ENCODE measurements around the gene EIF4G1. TPM values are rescaled to one million over a fixed set of nuclear protein-coding genes. Genes with fewer than 3 reads are reported as not detected.

Gene EIF4G1
- total and polyA plus RNA-seq, 9 donors: 72.4 to 295 (median 206) TPM

- WGBS, 3 donors: 4 to 9% (median 5%) methylated on average over 6 of the region's 6 CpGs
- Histone ChIP-seq H3K27ac (peak overlapping the region; percentile 94 to 95), H3K9me3 (no peaks in the 10 kb centered on the region), H3K27me3 (no peaks in the 10 kb centered on the region), H3K4me1 (ENCODE audit: insufficient read depth) (peaks cover 13% of the 10 kb centered on the region), H3K4me3 (peak overlapping the region; percentile 52), H3K36me3 (no peaks in the 10 kb centered on the region)
- intact Hi-C loops (cut with DNase I): loop anchor here in 2 of 4 donors (5.0 to 10.0 kb wide), 3 partner anchors 42 to 681 kb away; partner anchors contain the start of genes CLCN2 (in 1 of the 2), KLHL24 (in 1 of the 2) and POLR2H (in 1 of the 2)
- TF ChIP-seq EP300 (IDR thresholded peaks at IDR 0.05) (no peak), CTCF (IDR thresholded peaks at IDR 0.05) (no peak), POLR2A (IDR thresholded peaks at IDR 0.05) (no peak)
- no peak for DNase-seq
Measured at GRCh38 chr3:184315543-184315867, 1.1 kb downstream of the EIF4G1 start.

- peak in 2 of 5 donors; percentile 42 to 48 for DNase-seq
- intact Hi-C loops (cut with DNase I): loop anchor here in 2 of 4 donors (5.0 to 10.0 kb wide), 3 partner anchors 41 to 681 kb away; partner anchors contain the start of genes CLCN2 (in 1 of the 2), KLHL24 (in 1 of the 2) and POLR2H (in 1 of the 2)
- TF ChIP-seq POLR2A (IDR thresholded peaks at IDR 0.05) (no peak), EP300 (IDR thresholded peaks at IDR 0.05) (no peak), CTCF (IDR thresholded peaks at IDR 0.05) (no peak)
Measured at GRCh38 chr3:184315871-184316661, 1.7 kb downstream of the EIF4G1 start.

GRCh38 chr3:184316792-184317191 is 2.4 kb downstream of the EIF4G1 start:
- intact Hi-C loops (cut with DNase I): loop anchor here in 2 of 4 donors (5.0 to 10.0 kb wide), 3 partner anchors 41 to 682 kb away; partner anchors contain the start of genes CLCN2 (in 1 of the 2), KLHL24 (in 1 of the 2) and POLR2H (in 1 of the 2)
- no peak for DNase-seq
- WGBS, 3 donors: 48 to 60% (median 54%) methylated on average over 7 of the region's 7 CpGs
- no peak overlapping the region for H3K27ac ChIP-seq
- H3K36me3 ChIP-seq: peaks cover 1% of the 10 kb centered on the region
- H3K4me3 ChIP-seq: no peak overlapping the region
- H3K9me3 ChIP-seq: no peaks in the 10 kb centered on the region
- peaks cover 15% of the 10 kb centered on the region for H3K4me1 ChIP-seq (ENCODE audit: insufficient read depth)
- TF ChIP-seq POLR2A (IDR thresholded peaks at IDR 0.05) (no peak), EP300 (IDR thresholded peaks at IDR 0.05) (no peak), CTCF (IDR thresholded peaks at IDR 0.05) (no peak)
- no peaks in the 10 kb centered on the region for H3K27me3 ChIP-seq

More at GRCh38 chr3:184315871-184316661, 1.7 kb downstream of the EIF4G1 start:
- peaks cover 13% of the 10 kb centered on the region for H3K4me1 ChIP-seq (ENCODE audit: insufficient read depth)
- H3K36me3 ChIP-seq: no peaks in the 10 kb centered on the region
- 10 to 18% (median 12%) methylated on average over 16 of the region's 16 CpGs for WGBS, 3 donors
- peak overlapping the region; percentile 94 to 95 for H3K27ac ChIP-seq
- peak overlapping the region; percentile 52 for H3K4me3 ChIP-seq
- no peaks in the 10 kb centered on the region for H3K27me3 ChIP-seq
- H3K9me3 ChIP-seq: no peaks in the 10 kb centered on the region

GRCh38 chr3:184317201-184317600 is 2.8 kb downstream of the EIF4G1 start:
- no peak overlapping the region for H3K4me3 ChIP-seq
- no peaks in the 10 kb centered on the region for H3K9me3 ChIP-seq
- WGBS, 3 donors: 44 to 63% (median 47%) methylated on average over 5 of the region's 5 CpGs
- intact Hi-C loops (cut with DNase I): loop anchor here in 2 of 4 donors (5.0 to 10.0 kb wide), 3 partner anchors 40 to 682 kb away; partner anchors contain the start of genes CLCN2 (in 1 of the 2), KLHL24 (in 1 of the 2) and POLR2H (in 1 of the 2)
- no peak for TF ChIP-seq POLR2A (IDR thresholded peaks at IDR 0.05)
- H3K36me3 ChIP-seq: peaks cover 3% of the 10 kb centered on the region
- H3K27ac ChIP-seq: no peak overlapping the region
- peaks cover 15% of the 10 kb centered on the region for H3K4me1 ChIP-seq (ENCODE audit: insufficient read depth)
- DNase-seq: no peak
- H3K27me3 ChIP-seq: no peaks in the 10 kb centered on the region
